AG04450 (cell line): Measurements from ENCODE around the gene EGR1. TPM values are rescaled to one million over a fixed set of nuclear protein-coding genes. Genes with fewer than 3 reads are reported as not detected.
"Not testable (repeated sequence)": the region's sequence is repeated elsewhere in the genome, so short reads cannot be mapped to it uniquely, and the experiment has no call there.

ENCODE experiments used
- CTCF ChIA-PET: fragments of 300-600, 350-600 bp; formaldehyde crosslinking; extraction: SDS; loops from one replicate; lab custom pipeline; 2022; ENCODE audit warnings: antibody characterized with exemption, inconsistent platforms; lab: Charles Lee
- POLR2A ChIA-PET: fragments of 350-600 bp; formaldehyde crosslinking; extraction: SDS; loops from one replicate; lab custom pipeline; 2021; ENCODE audit warnings: antibody characterized with exemption, inconsistent platforms; lab: Yijun Ruan, JAX
- DNase-seq: peaks from one replicate; pipeline ENCODE4 v3.0.0-alpha.2; 2011; ENCODE audit warnings: low read depth, low spot score
- H3K27ac ChIP-seq: one replicate; pipeline ENCODE4 v1.5.1; 2012; ENCODE audit warnings: low read depth, low read length, control low read depth
- H3K27me3 ChIP-seq: one replicate; pipeline ENCODE4 v1.6.0; 2012; ENCODE audit warnings: low read length; ENCODE audit not compliant: control insufficient read depth, insufficient read depth
- H3K4me3 ChIP-seq: 2 replicates; pipeline ENCODE4 v1.5.1; 2011; ENCODE audit warnings: mild to moderate bottlenecking, low read depth, low read length, control low read depth
- H3K9me3 ChIP-seq: 2 replicates; pipeline ENCODE4 v1.5.1; 2012; ENCODE audit warnings: low read length; ENCODE audit not compliant: control insufficient read depth, insufficient read depth
- CTCF ChIP-seq: IDR thresholded peaks from 2 replicates; pipeline ENCODE4 v1.5.1; 2011; ENCODE audit warnings: low read depth, low read length, control low read depth, inconsistent platforms
- polyA plus RNA-seq: library from polyadenylated mRNA; depleted of rRNA; stranded (reverse); fragments of >200 nt; gene quantifications from 2 replicates; pipeline ENCODE4 v1.2.3, GENCODE V29; 2011

EGR1 gene
- polyA plus RNA-seq, 1 experiment = 17.0 TPM

- ChIA-PET POLR2A (no interaction called here), CTCF (interaction anchor here (1.1 kb wide), 1 partner anchor 31 kb away, joined by 3 read pairs; no protein-coding TSS in a partner anchor)
- Histone ChIP-seq H3K4me3 (no peak overlapping the region), H3K27ac (no peak overlapping the region), H3K27me3 (no peaks in the 10 kb centered on the region), H3K9me3 (peaks cover 2% of the 10 kb centered on the region; the same call in 1 of the 2 replicates)
- no peak for TF ChIP-seq CTCF
- no peak for DNase-seq
Observed at GRCh38 chr5:138472353-138472752, 7.1 kb downstream of the EGR1 start.

DNA sequence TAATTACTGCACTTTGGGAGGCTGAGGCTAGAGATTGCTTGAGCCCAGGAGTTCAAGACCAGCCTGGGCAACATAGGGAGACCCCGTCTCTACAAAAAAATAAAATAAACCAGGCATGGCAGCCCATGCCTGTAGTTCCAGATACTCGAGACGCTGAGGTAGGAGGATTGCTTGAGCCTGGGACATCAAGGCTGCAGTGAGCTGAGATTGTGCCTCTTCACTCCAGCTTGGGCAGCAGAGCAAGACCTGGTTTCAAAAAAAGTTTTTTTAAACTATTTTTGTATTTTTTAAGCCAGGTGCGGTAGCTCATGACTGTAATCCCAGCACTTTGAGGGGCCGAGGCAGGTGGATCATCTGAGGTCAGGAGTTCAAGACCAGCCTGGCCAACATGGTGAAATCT is 7.9 kb downstream of the EGR1 start:
- CTCF ChIA-PET, H3K9me3 ChIP-seq, H3K4me3 ChIP-seq, H3K27ac ChIP-seq, H3K27me3 ChIP-seq, DNase-seq: not testable (repeated sequence)
- POLR2A ChIA-PET = interaction anchor here (1.0 kb wide), 1 partner anchor 8 kb away, joined by 4 read pairs; the partner anchor contains the start of gene EGR1

GRCh38 chr5:138476918-138477317 is 11.6 kb downstream of the EGR1 start:
- Histone ChIP-seq H3K27me3 (no peaks in the 10 kb centered on the region), H3K27ac (no peak overlapping the region), H3K9me3 (no peaks in the 10 kb centered on the region), H3K4me3 (no peak overlapping the region)
- TF ChIP-seq CTCF = no peak
- CTCF ChIA-PET = no interaction called here
- POLR2A ChIA-PET = no interaction called here
- no peak for DNase-seq

- CTCF ChIA-PET = no interaction called here
- H3K27me3 ChIP-seq = no peaks in the 10 kb centered on the region
- DNase-seq = no peak
Observed at GRCh38 chr5:138482638-138483037, 17.4 kb downstream of the EGR1 start.

GRCh38 chr5:138488481-138488945 is 23.2 kb downstream of the EGR1 start:
- POLR2A ChIA-PET = no interaction called here

More at GRCh38 chr5:138482638-138483037, 17.4 kb downstream of the EGR1 start:
- POLR2A ChIA-PET = no interaction called here
- no peaks in the 10 kb centered on the region for H3K9me3 ChIP-seq
- no peak for TF ChIP-seq CTCF
- H3K4me3 ChIP-seq = no peak overlapping the region
- H3K27ac ChIP-seq = no peak overlapping the region

More at GRCh38 chr5:138488481-138488945, 23.2 kb downstream of the EGR1 start:
- no peak overlapping the region for H3K27ac ChIP-seq
- no peak for DNase-seq
- H3K4me3 ChIP-seq = no peak overlapping the region
- no peak for TF ChIP-seq CTCF
- CTCF ChIA-PET = no interaction called here
- no peaks in the 10 kb centered on the region for H3K9me3 ChIP-seq
- no peaks in the 10 kb centered on the region for H3K27me3 ChIP-seq
